HepG2 (cell line): ENCODE measurements around the gene PPP1R13B. TPM values are rescaled to one million over a fixed set of nuclear protein-coding genes. Genes with fewer than 3 reads are reported as not detected.

Experiments used
- ZBTB40 ChIP-seq, 2 experiments: fragments of 450-650 bp in 1 of 2; sonication (generic) in 1 of 2; formaldehyde crosslinking in 1 of 2; IDR thresholded peaks; 2 replicates each; pipeline versions ENCODE4 v1.6.1 to v1.8.0; 2016 to 2022; ENCODE audit warnings: antibody characterized with exemption in 1 of 2, mild to moderate bottlenecking in 1 of 2, missing genetic modification reagents in 1 of 2
- polyA plus RNA-seq, 8 experiments: library from polyadenylated mRNA; depleted of rRNA in 3 of 8; stranded (reverse) in 7 of 8; unstranded in 1 of 8; fragments of >200 nt; fragmentation: Illumina TruSeq in 4 of 8; extraction: Trizol in 4 of 8; gene quantifications; 2 replicates each; pipeline versions ENCODE4 v1.2.1 to v1.2.3, GENCODE V29; 2011 to 2016; ENCODE audit warnings: low read depth in 4 of 8, missing spikeins in 1 of 8, mixed read lengths in 1 of 8; ENCODE audit not compliant: insufficient read depth in 1 of 8
- total RNA-seq, 5 experiments: library from RNA; depleted of rRNA; stranded (reverse); fragments of >200 nt; fragmentation: Illumina TruSeq; extraction: Trizol; gene quantifications; 2 replicates each; pipeline ENCODE4 v1.2.3, GENCODE V29; 2016; ENCODE audit warnings: low read depth in 1 of 5
- TF ChIP-seq, protein P1 (sequence below): sonication (generic); formaldehyde crosslinking; IDR thresholded peaks from 2 replicates; pipeline ENCODE4 v1.4.0; 2020; ENCODE audit warnings: missing genetic modification reagents, low read depth, mild to moderate bottlenecking, borderline replicate concordance
- TF ChIP-seq, protein P2 (sequence below): sonication (generic); formaldehyde crosslinking; IDR thresholded peaks from 2 replicates; pipeline ENCODE4 v1.5.1; 2020; ENCODE audit warnings: mild to moderate bottlenecking, missing genetic modification reagents, moderate library complexity
- TF ChIP-seq, protein P3 (sequence below): IDR thresholded peaks from 2 replicates; pipeline ENCODE4 v1.4.0; 2020; ENCODE audit warnings: mild to moderate bottlenecking, missing genetic modification reagents

Gene PPP1R13B
- total and polyA plus RNA-seq, 2 of the 13 experiments (the other 11 are each of a cell fraction or from before 2014, with no cell fraction given) = 4.6 to 9.4 TPM

- TF ChIP-seq ZBTB40 (IDR thresholded peaks at IDR 0.05) = no peak
- TF ChIP-seq ZBTB40 (CRISPR knock-in tag; IDR thresholded peaks at IDR 0.05) = peak; percentile 61; the same call in 1 of the 2 replicates
- TF ChIP-seq, protein P1, sequence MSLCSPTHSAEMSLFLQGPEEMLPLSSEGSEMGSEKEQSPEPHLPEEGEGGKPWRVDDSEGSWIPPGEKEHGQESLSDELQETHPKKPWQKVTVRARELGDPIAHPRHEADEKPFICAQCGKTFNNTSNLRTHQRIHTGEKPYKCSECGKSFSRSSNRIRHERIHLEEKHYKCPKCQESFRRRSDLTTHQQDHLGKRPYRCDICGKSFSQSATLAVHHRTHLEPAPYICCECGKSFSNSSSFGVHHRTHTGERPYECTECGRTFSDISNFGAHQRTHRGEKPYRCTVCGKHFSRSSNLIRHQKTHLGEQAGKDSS (CRISPR knock-in tag) = peak; percentile 47; the same call in 1 of the 2 replicates
- TF ChIP-seq, protein P2, sequence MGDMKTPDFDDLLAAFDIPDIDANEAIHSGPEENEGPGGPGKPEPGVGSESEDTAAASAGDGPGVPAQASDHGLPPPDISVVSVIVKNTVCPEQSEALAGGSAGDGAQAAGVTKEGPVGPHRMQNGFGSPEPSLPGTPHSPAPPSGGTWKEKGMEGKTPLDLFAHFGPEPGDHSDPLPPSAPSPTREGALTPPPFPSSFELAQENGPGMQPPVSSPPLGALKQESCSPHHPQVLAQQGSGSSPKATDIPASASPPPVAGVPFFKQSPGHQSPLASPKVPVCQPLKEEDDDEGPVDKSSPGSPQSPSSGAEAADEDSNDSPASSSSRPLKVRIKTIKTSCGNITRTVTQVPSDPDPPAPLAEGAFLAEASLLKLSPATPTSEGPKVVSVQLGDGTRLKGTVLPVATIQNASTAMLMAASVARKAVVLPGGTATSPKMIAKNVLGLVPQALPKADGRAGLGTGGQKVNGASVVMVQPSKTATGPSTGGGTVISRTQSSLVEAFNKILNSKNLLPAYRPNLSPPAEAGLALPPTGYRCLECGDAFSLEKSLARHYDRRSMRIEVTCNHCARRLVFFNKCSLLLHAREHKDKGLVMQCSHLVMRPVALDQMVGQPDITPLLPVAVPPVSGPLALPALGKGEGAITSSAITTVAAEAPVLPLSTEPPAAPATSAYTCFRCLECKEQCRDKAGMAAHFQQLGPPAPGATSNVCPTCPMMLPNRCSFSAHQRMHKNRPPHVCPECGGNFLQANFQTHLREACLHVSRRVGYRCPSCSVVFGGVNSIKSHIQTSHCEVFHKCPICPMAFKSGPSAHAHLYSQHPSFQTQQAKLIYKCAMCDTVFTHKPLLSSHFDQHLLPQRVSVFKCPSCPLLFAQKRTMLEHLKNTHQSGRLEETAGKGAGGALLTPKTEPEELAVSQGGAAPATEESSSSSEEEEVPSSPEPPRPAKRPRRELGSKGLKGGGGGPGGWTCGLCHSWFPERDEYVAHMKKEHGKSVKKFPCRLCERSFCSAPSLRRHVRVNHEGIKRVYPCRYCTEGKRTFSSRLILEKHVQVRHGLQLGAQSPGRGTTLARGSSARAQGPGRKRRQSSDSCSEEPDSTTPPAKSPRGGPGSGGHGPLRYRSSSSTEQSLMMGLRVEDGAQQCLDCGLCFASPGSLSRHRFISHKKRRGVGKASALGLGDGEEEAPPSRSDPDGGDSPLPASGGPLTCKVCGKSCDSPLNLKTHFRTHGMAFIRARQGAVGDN (CRISPR knock-in tag) = peak; percentile 88
- TF ChIP-seq, protein P3, sequence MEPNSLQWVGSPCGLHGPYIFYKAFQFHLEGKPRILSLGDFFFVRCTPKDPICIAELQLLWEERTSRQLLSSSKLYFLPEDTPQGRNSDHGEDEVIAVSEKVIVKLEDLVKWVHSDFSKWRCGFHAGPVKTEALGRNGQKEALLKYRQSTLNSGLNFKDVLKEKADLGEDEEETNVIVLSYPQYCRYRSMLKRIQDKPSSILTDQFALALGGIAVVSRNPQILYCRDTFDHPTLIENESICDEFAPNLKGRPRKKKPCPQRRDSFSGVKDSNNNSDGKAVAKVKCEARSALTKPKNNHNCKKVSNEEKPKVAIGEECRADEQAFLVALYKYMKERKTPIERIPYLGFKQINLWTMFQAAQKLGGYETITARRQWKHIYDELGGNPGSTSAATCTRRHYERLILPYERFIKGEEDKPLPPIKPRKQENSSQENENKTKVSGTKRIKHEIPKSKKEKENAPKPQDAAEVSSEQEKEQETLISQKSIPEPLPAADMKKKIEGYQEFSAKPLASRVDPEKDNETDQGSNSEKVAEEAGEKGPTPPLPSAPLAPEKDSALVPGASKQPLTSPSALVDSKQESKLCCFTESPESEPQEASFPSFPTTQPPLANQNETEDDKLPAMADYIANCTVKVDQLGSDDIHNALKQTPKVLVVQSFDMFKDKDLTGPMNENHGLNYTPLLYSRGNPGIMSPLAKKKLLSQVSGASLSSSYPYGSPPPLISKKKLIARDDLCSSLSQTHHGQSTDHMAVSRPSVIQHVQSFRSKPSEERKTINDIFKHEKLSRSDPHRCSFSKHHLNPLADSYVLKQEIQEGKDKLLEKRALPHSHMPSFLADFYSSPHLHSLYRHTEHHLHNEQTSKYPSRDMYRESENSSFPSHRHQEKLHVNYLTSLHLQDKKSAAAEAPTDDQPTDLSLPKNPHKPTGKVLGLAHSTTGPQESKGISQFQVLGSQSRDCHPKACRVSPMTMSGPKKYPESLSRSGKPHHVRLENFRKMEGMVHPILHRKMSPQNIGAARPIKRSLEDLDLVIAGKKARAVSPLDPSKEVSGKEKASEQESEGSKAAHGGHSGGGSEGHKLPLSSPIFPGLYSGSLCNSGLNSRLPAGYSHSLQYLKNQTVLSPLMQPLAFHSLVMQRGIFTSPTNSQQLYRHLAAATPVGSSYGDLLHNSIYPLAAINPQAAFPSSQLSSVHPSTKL = peak; percentile 83
Observed at GRCh38 chr14:103879570-103880347, 32.4 kb upstream of the PPP1R13B start (continued).
